Stimulated activated CD8-positive, alpha-beta memory T cell treated with anti-CD3 and anti-CD28 coated beads, Interleukin-2, amount 100 ng/mL, for 48 hours (primary cell): ENCODE data around the gene GGA1.
A peak's percentile ranks its signal among the peaks of the same experiment; 100 is the strongest.
"Not testable (repeated sequence)": the region's sequence is repeated elsewhere in the genome, so short reads cannot be mapped to it uniquely, and the experiment has no call there.

Experiments
- DNase-seq, 2 donors: peaks; one replicate each; pipeline ENCODE4 v3.0.0-alpha.2; 2020; ENCODE audit warnings: low read depth in 2 of 2

GGA1 gene

DNA sequence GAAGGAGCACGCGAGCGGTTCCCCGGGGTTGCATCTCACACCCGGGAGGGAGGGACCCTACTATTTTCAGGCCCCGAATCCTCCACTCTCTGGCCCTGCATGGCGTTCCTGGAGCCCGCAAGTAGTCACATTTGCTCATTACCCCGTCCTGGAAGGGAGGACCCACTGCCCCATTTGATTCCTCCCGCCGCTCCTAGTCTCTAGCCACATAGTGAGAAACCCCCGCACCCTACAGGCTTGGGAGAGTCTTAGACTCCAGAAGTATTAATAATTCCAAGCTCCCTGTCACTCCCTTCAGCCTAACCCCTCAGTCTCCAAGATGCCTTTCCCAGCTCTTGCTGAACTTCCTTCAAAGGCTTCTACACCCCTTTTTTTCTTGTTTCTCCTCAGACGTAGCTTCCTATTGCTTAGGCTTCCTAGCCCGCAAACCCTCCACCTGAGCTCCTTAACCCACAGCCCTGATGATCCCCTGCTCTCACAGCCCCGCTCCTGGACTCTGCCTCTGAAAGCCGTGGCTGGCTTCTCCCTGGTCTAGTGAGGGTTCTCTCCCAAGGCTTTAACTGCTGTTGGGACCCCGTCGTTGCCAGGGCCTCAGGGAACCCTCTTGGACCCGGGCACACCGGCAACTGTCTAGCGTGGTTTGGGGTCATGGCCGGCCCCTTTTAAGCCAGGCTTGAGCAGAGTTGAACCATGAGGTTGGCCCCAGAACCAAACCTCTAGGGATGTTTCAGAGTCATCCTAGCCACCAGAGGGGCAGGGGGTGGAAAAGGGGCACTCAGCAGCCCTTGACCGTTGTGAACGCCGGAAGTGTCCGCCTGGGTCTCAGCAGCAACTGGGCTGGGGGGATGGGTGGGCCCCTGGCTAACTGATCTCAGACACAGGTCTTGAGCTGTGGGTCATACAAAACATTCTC is 862 bp downstream of the GGA1 start:
- DNase-seq, result no peak

DNA sequence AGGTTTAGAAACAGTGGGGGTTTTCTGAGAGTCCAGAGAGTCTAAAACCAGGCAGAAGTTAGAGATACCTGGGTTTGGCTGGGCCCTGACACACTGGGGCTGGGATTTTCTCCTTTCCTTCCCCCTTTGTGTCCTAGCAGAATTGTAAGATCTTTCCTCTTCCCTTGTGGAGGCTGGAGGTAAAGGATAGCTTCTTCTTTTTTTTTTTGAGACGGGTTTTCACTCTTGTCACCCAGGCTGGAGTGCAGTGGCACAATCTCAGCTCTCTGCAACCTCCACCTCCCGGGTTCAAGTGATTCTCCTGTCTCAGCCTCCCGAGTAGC is 1.5 kb downstream of the GGA1 start:
- not testable (repeated sequence) for DNase-seq

DNA sequence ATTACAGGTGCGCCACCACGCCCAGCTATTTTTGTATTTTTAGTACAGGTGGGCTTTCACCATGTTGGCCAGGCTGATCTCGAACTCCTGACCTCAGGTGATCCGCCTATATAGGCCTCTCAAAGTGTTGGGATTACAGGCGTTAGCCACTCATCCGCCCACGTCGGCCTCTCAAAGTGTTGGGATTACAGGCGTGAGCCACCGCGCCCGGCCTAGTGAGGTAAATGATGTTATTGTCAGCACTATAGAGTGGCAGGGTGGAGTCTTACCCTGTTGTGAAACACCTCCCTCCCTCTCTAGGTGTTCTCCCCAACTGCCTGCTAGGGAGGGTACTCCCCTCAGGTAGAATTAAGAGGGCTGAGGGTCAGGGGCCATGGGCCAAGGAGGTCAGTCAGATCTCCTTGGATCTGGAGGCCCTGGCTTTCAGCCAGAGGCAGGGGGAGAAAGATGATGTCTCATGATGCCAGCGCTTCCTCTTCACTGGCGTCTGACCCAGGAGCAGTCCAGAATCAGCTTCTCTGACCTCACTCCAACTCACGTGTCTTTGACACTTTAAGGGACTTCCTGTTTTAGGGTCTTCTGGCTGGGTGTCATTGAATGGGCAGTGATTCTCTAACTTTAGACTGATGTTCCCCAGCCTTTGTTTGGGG is 2.0 kb downstream of the GGA1 start:
- DNase-seq, result no peak

DNA sequence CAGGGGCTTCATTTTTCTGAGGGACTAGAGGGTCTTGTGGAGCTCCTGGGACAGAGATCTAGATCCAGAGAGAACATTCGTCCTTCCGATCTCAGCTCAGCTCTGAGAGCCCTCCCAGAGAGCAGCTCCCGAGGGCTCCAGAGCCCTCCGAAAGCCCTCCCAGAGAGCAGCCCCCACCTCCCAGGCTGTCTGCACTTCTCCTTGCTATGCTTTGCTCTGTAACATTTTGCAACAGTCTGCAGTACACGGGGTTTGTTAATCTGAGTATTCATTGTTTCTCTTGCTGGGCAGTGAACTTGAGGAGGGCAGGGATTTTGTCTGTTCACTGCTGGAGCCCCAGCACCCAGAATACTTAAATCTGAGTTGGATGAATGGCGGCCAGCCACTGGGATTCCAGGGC is 2.6 kb downstream of the GGA1 start:
- DNase-seq, result no peak

DNA sequence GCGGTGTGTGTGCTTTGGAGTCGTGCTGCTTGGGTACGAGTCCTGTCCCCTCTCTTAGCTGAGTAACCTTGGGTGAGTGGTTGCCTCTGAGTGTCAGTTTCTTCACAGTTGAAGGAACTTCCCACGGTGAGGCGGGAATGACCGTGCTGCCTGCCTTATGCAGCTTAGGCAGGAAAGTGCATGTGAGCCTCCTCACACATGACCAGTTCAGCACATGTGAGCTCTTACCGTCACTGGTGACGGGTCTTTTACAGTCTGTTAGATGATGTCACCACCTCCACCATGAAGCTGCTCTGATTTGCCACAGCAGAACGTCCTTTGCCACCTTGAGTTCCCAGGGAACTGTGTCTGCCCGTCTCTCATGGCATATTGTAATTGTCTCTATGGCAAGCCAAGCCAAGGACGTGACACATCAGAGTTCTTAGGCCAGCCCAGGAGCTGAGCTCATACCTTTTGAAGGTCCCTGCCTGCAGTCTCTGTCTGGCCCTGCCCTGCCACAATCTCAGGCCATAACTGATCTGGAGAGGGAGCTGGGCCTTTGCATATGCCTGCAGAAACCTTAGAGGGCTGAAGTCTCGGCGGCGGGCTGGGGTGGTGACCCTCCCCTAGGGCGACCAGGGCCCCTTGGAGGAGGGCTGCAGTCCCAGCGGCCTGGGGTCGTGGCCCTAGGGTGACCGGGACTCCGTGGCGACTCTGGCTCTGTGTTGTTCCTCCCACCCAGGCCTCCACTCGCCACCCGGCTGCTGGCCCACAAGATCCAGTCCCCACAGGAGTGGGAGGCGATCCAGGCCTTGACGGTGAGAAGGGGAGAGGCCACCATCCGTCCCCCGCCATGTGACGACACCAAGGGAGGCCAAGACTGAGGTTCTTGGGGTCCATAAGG is 7.8 kb downstream of the GGA1 start:
- no peak for DNase-seq

DNA sequence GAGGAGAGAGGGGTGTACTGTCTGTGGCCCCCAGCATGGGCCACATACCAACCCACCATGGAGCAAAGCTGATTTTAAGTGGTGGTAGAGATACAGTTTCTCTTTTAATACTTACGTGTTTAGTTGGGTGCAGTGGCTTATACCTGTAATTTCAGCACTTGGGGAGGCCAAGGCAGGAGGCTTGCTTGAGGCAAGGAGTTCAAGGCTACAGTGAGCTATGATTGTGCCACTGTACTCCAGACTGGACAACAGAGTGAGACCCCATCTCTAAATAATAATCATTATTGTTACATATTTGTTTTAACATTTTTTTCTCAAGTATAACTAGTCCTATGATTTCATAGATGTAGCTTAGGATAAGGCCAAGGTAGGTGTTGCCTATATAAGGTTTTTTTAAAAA is 8.8 kb downstream of the GGA1 start:
- DNase-seq, result no peak

DNA sequence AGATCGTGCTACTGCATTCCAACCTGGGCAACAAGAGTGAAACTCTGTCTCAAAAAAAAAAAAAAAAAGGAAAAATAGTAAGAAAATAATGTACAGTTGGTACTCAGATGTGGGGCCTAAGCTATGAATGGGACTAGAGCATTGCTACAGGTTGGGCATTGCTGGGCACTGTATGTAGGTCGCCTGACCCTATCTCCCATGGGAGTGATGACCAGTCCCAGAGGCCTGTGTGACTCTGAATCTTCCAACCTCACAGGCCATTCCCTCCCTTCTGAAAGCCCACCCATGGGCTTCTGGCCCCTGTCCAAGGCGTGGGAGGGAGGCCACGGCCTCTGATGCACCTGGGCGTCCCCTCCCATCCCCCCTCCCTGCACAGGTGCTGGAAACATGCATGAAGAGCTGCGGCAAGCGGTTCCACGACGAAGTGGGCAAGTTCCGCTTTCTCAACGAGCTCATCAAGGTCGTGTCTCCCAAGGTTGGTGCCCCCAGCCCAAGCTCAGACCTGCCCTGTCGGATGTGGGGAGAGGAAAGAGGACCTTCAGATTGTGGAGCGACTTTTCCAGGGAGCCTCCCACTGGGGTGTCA is 9.5 kb downstream of the GGA1 start:
- no peak for DNase-seq

DNA sequence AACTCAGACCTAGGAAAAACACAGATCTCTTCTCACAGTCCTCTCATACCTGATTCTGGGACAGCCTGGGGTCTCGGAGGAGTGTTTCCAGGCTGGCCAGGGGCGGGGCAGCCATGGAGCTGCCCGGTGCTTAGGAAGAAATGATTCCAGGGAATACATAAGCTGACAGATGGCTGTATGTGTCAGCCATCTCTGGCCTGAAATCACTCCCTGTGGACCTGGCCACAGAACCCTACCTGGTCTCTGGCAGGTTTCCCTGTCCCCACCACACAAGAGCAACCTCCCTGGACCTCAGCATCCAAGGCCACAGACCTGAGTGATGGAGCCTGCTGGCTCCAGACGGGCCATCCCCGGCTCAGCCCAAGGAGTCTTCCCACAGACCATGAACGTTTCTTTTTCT is 10.0 kb downstream of the GGA1 start:
- DNase-seq, result no peak

DNA sequence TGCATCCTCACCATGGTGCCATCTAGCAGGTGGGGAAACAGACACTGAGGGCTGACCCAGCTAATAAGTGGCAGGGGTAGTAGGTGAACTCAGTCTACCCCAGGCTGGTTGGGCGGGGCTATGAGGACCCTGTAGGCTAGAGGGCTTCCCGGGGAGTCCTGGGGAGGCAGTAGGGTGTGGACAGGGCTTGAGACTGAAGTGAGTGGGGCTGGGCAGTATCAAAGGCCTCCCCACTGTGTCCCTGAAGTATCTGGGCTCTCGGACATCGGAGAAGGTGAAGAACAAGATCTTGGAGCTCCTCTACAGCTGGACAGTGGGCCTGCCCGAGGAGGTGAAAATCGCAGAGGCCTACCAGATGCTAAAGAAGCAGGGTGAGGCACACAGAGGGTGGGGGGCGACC is 11.4 kb downstream of the GGA1 start:
- no peak for DNase-seq

DNA sequence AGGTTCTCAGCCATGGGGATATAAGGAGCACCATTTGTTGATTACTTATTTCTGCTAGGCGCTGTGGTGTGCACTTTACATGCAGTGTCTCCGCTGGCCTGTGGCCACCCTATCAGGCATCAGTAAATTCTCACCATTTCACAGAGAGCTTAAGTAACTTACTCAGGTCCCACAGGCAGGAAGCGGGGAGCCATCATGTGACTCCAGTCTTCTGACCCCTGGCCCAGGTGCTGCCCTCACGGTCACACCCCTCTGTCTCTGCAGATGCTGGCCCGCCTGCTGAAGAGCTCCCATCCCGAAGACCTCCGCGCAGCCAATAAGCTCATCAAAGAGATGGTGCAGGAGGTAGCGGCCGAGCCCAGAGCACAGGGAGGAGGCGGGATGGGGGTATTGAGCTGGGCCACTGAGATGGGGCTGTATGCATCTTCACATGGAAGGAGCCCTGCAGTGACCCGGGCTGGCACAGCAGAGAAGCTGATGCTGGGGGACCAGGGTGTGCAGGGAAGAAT is 12.8 kb downstream of the GGA1 start:
- no peak for DNase-seq

DNA sequence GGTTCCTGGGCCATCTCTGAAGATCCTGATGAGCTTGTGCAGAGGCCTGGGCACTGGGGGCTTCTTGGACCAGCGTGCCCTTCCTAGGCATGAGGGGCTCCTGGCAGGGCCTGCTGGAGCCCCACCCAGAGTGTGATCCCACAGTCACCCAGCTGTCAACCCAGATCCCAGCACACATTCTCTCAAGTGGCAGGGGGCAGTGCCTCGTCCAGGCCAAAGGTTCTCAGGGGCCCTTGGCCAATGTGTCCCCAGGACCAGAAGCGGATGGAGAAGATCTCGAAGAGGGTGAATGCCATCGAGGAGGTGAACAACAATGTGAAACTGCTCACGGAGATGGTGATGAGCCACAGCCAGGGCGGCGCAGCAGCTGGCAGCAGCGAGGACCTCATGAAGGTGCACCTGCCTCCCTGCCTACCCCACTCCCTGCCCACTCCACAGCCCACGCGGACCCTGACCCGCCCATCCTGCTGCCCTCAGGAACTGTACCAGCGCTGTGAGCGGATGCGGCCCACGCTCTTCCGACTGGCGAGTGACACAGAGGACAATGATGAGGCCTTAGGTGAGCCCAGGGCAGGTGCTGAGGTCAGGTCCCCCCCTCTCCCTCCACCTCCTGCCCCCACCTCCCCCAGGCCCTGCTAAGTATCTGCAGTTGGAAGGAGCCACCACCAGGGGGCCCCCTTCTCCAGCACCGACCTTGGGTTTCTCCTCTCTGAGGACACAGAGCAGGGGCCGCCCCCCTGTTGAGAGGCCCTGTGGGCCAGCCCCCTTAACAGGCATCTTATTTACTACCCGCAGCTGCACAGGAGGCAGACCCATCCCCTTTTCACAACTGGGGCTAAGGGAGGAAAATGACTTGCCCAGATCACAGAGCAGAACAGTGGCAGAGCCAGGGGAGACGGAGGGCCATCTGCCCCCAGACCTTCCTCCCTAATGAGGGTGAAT is 14.7 kb downstream of the GGA1 start:
- DNase-seq, result peak; percentile 63 to 66

DNA sequence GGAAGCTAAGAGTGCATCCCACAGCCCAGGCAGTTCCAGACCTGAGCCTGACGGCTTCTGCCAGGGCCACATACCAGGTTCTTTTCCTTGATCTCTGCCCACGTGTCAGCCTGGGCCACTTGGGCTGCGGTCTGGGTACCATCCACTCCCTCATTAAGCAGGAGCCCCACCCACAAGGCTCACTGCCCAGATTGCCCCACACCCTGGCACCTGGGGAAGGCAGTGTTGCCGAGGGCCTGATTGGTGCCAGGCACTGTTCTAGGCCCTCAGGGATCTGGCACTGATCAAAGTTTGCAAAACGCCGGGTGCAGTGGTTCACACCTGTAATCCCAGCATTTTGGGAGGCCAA is 15.4 kb downstream of the GGA1 start:
- no peak for DNase-seq

DNA sequence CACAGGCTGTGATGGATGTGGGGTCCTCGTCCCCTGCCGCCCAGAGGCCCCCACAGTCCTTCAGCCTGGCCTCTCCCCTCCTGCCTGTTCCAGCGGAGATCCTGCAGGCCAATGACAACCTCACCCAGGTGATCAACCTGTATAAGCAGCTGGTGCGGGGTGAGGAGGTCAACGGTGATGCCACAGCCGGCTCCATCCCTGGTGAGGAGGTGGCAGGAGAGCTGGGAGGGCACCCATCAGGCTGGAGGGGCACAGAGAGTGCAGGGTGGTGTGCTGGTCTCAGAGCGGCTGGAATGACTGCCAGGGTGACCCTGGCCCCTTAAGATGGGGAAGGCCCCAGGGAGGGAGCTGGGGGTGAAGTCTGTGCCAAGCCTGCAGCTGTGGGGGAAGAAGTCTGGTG is 16.2 kb downstream of the GGA1 start:
- DNase-seq, result no peak

DNA sequence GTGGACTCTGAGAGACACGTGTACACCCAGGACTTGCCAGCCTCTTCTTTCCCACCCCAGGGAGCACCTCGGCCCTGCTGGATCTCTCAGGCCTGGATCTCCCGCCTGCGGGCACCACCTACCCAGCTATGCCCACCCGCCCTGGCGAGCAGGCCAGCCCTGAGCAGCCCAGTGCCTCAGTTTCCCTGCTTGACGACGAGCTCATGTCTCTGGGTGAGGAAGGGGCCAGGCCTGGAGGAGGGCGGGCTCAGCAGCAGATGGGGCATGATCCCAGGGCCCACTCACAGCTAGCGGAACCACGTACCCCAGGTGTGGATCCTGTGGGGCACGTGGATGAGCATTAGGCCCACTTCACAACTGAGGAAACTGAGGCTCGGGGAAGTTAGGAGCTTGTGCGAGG is 17.1 kb downstream of the GGA1 start:
- DNase-seq, result no peak

DNA sequence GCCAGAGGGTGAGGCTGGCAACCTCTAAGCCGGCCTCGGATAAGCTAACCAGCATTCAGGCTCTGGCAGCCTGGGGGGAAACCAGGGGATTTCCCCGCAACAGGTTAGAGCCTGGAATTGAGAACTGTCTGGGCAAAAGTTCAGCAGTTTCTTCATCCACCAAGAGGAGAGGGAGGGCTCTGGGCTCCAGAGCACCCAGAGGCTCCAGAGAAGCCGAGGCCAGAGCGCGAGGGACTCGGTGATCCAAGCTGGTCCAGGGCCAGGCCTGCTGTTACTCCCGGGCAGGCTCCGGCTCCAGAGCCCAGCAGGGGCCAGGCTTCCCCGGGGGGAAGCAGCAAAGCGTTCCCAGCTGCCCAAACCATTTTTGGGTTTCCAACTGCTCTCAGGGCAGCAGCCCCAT is 17.5 kb downstream of the GGA1 start:
- no peak for DNase-seq

DNA sequence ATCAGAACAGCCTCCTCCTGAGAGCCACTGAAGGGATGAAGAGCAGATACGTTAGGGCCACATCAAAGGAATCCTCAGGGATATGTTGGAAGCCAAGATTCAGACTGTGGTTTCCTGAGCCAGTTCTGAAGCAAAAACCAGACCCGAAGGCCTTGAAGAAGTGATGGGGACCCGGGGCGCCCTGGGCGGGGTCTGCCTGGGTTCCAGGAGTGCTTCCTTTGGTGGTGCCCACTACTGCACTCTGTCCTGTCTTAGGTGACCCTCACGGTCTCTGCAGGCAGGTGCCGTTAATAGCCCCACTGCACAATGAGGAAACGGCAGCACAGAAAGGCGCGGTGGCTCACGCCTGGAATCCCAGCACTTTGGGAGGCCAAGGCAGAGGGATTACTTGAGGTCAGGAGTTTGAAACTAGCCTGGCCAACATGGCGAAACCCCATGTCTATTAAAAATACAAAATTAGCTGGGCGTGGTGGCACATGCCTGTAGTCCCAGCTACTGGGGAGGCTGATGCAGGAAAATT is 18.0 kb downstream of the GGA1 start:
- DNase-seq, result no peak

DNA sequence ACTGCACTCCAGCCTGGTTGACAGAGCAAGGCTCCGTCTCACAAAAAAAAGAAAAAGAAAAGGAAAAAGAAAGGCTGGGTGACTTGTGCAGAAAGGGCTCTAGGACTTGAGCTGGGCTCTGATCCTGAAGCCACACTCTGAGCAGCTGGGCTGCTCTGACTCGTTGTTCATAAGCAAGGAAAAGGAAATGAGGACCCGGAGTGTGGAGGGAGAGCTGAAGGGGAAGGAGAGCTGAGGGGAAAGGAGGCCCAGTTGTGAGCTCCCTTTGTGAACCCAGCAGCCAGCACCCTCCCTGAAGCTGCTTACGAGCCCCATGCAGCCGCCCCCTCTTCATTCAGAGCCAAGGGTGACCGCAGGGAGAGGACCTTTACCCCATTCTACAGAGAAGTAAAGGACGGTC is 18.5 kb downstream of the GGA1 start:
- no peak for DNase-seq

DNA sequence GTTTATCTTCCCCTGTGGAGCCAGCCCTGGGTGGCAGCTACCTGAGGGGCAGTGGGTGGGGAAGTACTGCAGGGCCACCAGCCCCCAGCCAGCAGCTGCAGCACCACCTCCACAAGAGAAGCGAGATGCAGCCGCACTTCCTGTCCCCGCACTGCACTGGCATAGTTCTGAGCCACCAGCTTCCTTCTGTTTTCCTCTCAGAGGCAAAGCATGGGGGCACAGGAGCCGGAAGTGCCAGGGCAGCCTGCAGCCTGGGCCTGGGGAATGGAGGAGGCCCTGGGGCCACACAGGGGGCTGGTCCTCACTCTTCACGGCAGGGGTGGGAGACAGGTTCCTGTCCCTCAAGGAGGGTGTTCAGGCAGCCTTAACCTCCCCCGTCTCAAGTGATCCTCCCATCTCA is 18.9 kb downstream of the GGA1 start:
- no peak for DNase-seq

DNA sequence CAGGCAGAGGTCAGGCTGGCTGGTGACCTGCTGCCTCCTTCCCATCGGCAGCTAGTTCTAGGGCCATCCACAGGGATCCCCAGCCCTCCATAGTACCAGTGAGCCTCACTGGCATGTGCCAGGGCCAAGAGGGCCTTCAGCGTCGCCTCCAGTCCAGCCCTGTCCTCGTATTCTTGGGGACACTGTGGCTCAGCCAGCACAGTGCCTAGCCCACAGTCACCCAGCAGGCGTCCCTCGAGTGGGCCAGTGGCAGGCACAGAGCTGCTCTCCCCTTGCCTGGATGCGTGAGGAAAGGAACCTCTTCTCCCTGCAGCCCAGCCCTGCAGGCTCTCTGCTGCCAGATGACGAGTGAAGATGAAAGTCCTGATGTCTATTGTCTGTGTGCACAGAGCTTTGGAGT is 20.2 kb downstream of the GGA1 start:
- DNase-seq, result no peak

DNA sequence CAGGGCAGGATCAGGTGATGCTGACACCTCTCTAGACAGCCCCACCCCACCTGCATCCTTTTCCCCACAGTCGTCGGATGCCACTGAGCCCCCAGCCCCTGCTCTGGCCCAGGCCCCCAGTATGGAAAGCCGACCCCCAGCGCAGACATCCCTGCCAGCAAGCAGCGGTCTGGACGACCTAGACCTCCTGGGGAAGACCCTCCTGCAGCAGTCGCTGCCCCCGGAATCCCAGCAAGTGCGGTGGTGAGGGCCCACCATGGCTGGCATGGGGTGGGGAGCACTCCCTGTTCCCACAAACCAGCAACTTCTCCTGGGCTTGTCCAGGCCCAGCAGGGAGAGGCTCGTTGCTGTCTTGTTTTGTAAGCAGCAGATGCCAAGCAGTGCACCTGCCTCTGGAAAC is 21.3 kb downstream of the GGA1 start:
- no peak for DNase-seq
